Stimulated activated CD4-positive, alpha-beta T cell treated with anti-CD3 and anti-CD28 coated beads, Interleukin-2, amount 100 ng/mL, for 4 hours (primary cell): ENCODE measurements around the gene VAMP7.
"Not testable (repeated sequence)": the region's sequence is repeated elsewhere in the genome, so short reads cannot be mapped to it uniquely, and the experiment has no call there.

ENCODE experiments used
- DNase-seq: peaks from one replicate; pipeline ENCODE4 v3.0.0-alpha.2; 2020; ENCODE audit warnings: low read depth

VAMP7 gene

GRCh38 chrX:155907661-155908060 lies 26.5 kb downstream of the VAMP7 start:
- DNase-seq, result not testable (repeated sequence)

GRCh38 chrX:155923200-155923599 lies 42.1 kb downstream of the VAMP7 start:
- DNase-seq, result no peak

GRCh38 chrX:155930852-155931618 lies 49.9 kb downstream of the VAMP7 start:
- not testable (repeated sequence) for DNase-seq

GRCh38 chrX:155938132-155938531 lies 57.0 kb downstream of the VAMP7 start:
- no peak for DNase-seq

- DNase-seq, result no peak
Observed at GRCh38 chrX:155949098-155949497, 68.0 kb downstream of the VAMP7 start.

- DNase-seq, result no peak
Observed at GRCh38 chrX:155951237-155951789, 70.2 kb downstream of the VAMP7 start.

- no peak for DNase-seq
Observed at GRCh38 chrX:155953055-155953454, 71.9 kb downstream of the VAMP7 start.

GRCh38 chrX:155954793-155955192 lies 73.6 kb downstream of the VAMP7 start:
- DNase-seq, result no peak

GRCh38 chrX:155956099-155956498 lies 75.0 kb downstream of the VAMP7 start:
- no peak for DNase-seq

- DNase-seq, result no peak
Observed at GRCh38 chrX:155956649-155957048, 75.5 kb downstream of the VAMP7 start.

- no peak for DNase-seq
Observed at GRCh38 chrX:155957843-155958242, 76.7 kb downstream of the VAMP7 start.

- no peak for DNase-seq
Observed at GRCh38 chrX:155959018-155959587, 78.0 kb downstream of the VAMP7 start.

- no peak for DNase-seq
Observed at GRCh38 chrX:155962906-155963305, 81.8 kb downstream of the VAMP7 start.

- DNase-seq, result no peak
Observed at GRCh38 chrX:155966876-155967275, 85.7 kb downstream of the VAMP7 start.

GRCh38 chrX:155967653-155968325 lies 86.6 kb downstream of the VAMP7 start:
- no peak for DNase-seq

- DNase-seq, result no peak
Observed at GRCh38 chrX:155968326-155968661, 87.1 kb downstream of the VAMP7 start.

GRCh38 chrX:155968791-155969190 lies 87.6 kb downstream of the VAMP7 start:
- DNase-seq, result no peak

- DNase-seq, result not testable (repeated sequence)
Observed at GRCh38 chrX:155971658-155972057, 90.5 kb downstream of the VAMP7 start.

GRCh38 chrX:155972241-155972640 lies 91.1 kb downstream of the VAMP7 start:
- DNase-seq, result not testable (repeated sequence)

GRCh38 chrX:155983326-155983725 lies 102.2 kb downstream of the VAMP7 start:
- no peak for DNase-seq

- no peak for DNase-seq
Observed at GRCh38 chrX:155985208-155985607, 104.1 kb downstream of the VAMP7 start.

- not testable (repeated sequence) for DNase-seq
Observed at GRCh38 chrX:155986995-155987394, 105.8 kb downstream of the VAMP7 start.

- no peak for DNase-seq
Observed at GRCh38 chrX:155988859-155989258, 107.7 kb downstream of the VAMP7 start.
